Mesenchymal stem cell (in vitro differentiated cells and primary cell): ENCODE results near the gene SPATS2.

Experiments
- DNase-seq: peaks from one replicate; pipeline ENCODE4 v3.0.0-alpha.2; 2013
- H2AFZ ChIP-seq: one replicate; pipeline ENCODE4 v1.6.1; 2013; ENCODE audit warnings: low read depth, mild to moderate bottlenecking, control low read depth, inconsistent platforms, low read length, moderate library complexity
- H2AK5ac ChIP-seq: 2 replicates; pipeline ENCODE4 v1.6.1; 2013; ENCODE audit warnings: low read length, moderate library complexity, mild to moderate bottlenecking, inconsistent platforms; ENCODE audit not compliant: severe bottlenecking
- H2BK120ac ChIP-seq: one replicate; pipeline ENCODE4 v1.6.1; 2013; ENCODE audit warnings: low read depth, mild to moderate bottlenecking, inconsistent platforms, low read length, moderate library complexity
- H2BK12ac ChIP-seq, 2 experiments: one replicate each; pipeline ENCODE4 v1.6.1; 2013; ENCODE audit warnings: inconsistent platforms in 2 of 2, low read length in 2 of 2, mild to moderate bottlenecking in 2 of 2, moderate library complexity in 2 of 2, control low read depth in 1 of 2
- H2BK15ac ChIP-seq: one replicate; pipeline ENCODE4 v1.6.1; 2013; ENCODE audit warnings: mild to moderate bottlenecking, low read depth, inconsistent platforms; ENCODE audit not compliant: poor library complexity, severe bottlenecking
- H2BK5ac ChIP-seq: 2 replicates; pipeline ENCODE4 v1.6.1; 2013; ENCODE audit warnings: low read depth, mild to moderate bottlenecking, low read length, control low read depth, inconsistent platforms; ENCODE audit not compliant: poor library complexity, severe bottlenecking
- H3K14ac ChIP-seq, 2 experiments: one replicate each; pipeline ENCODE4 v1.6.1; 2013; ENCODE audit warnings: inconsistent platforms in 2 of 2, low read length in 2 of 2, control low read depth in 1 of 2, mild to moderate bottlenecking in 1 of 2, moderate library complexity in 1 of 2
- H3K18ac ChIP-seq, 2 experiments: one replicate each; pipeline ENCODE4 v1.6.1; 2013; ENCODE audit warnings: inconsistent platforms in 2 of 2, low read length in 2 of 2, control low read depth in 1 of 2, low read depth in 1 of 2, mild to moderate bottlenecking in 1 of 2
- H3K23ac ChIP-seq, 2 experiments: one replicate each; pipeline ENCODE4 v1.6.1; 2013; ENCODE audit warnings: inconsistent platforms in 2 of 2, low read length in 2 of 2, mild to moderate bottlenecking in 2 of 2, moderate library complexity in 2 of 2, control low read depth in 1 of 2
- H3K27ac ChIP-seq: 2 replicates; pipeline ENCODE4 v1.5.1; 2013; ENCODE audit warnings: mild to moderate bottlenecking, moderate library complexity, low read length, control low read depth, inconsistent platforms; ENCODE audit not compliant: poor library complexity, severe bottlenecking
- H3K27me3 ChIP-seq, 2 experiments: 2 replicates each; pipeline versions ENCODE4 v1.6.1 to v1.7.0; 2013; ENCODE audit warnings: low read length in 2 of 2, mild to moderate bottlenecking in 2 of 2, moderate library complexity in 2 of 2, control low read depth in 1 of 2, inconsistent platforms in 1 of 2; ENCODE audit not compliant: control insufficient read depth in 1 of 2, insufficient read depth in 1 of 2
- H3K36me3 ChIP-seq, 2 experiments: 2 replicates each; pipeline versions ENCODE4 v1.6.1 to v1.7.0; 2013; ENCODE audit warnings: low read length in 2 of 2, control low read depth in 1 of 2, inconsistent platforms in 1 of 2, low read depth in 1 of 2, mild to moderate bottlenecking in 1 of 2; ENCODE audit not compliant: insufficient read depth in 2 of 2, control insufficient read depth in 1 of 2
- H3K4ac ChIP-seq, 2 experiments: one replicate each; pipeline ENCODE4 v1.6.1; 2013; ENCODE audit warnings: inconsistent platforms in 2 of 2, low read length in 2 of 2, mild to moderate bottlenecking in 2 of 2, moderate library complexity in 2 of 2, control low read depth in 1 of 2, low read depth in 1 of 2
- H3K4me1 ChIP-seq: 2 replicates; pipeline ENCODE4 v1.6.1; 2013; ENCODE audit warnings: low read depth, low read length, control low read depth; ENCODE audit not compliant: control insufficient read depth, insufficient read depth
- H3K4me2 ChIP-seq: 2 replicates; pipeline ENCODE4 v1.6.1; 2013; ENCODE audit warnings: low read length, mild to moderate bottlenecking, inconsistent platforms; ENCODE audit not compliant: poor library complexity, severe bottlenecking
- H3K4me3 ChIP-seq, 2 experiments: 2 replicates each; pipeline versions ENCODE4 v1.5.1 to v1.7.0; 2013; ENCODE audit warnings: low read length in 2 of 2, mild to moderate bottlenecking in 2 of 2, control low read depth in 1 of 2, low read depth in 1 of 2; ENCODE audit not compliant: insufficient read depth in 1 of 2
- H3K79me1 ChIP-seq: replicated peaks from 2 replicates; pipeline ENCODE4 v1.6.1; 2013; ENCODE audit warnings: mild to moderate bottlenecking, control low read depth, low read length, inconsistent platforms; ENCODE audit not compliant: poor library complexity, severe bottlenecking
- H3K9ac ChIP-seq: 2 replicates; pipeline ENCODE4 v1.7.0; 2013; ENCODE audit warnings: mild to moderate bottlenecking, low read length, moderate library complexity
- H3K9me3 ChIP-seq: 2 replicates; pipeline ENCODE4 v1.7.0; 2013; ENCODE audit warnings: mild to moderate bottlenecking, low read length; ENCODE audit not compliant: control insufficient read depth
- H4K8ac ChIP-seq: one replicate; pipeline ENCODE4 v1.6.1; 2013; ENCODE audit warnings: inconsistent platforms, mild to moderate bottlenecking, low read length, moderate library complexity
- H4K91ac ChIP-seq: one replicate; pipeline ENCODE4 v1.6.1; 2013; ENCODE audit warnings: mild to moderate bottlenecking, low read length, inconsistent platforms
- WGBS: methylation state at CpG from one replicate; pipeline ENCODE4 v1.1.7; 2013; ENCODE audit warnings: mixed read lengths; 5-methylcytosine and 5-hydroxymethylcytosine counted together

SPATS2 gene

DNA sequence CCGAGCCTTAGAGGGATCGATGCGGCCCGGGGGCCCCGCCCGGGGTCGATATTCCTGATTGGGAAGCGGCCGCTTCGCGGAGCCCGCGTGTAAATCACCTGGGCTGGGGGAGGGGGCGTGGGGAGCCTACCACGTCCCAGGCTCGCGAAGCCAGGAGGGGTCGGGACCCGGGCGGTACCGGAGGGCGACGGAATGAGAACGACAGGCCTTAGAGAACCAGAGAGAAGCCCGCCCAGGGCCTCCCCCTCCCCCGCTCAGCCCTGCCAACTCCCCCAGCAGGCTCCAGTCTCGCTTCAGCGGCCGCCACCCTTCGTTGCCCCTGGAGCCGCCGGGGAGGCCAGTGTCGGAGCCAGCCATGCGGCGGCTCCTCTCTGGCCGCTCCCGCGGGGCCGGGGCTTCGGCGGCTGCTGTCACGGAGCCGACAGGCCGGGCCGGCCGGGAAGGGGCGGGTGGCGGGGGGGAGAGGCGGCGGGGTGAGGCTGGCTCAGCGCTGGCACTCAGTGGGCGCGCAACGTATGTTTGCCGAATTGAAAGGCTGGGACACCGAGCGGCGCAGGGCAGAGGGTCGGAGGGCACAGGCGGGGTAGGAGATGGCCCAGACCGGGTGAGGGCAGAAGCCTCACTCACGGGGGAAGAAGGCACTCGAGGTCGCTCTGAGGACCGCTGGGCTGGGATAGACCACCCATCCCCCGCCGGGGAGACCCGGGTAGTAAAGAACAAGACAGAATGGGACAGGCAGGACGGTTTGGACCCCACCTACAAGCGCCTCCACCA, 22.0 kb upstream of the SPATS2 start:
- H3K4me2 ChIP-seq = peak overlapping the region; percentile 94
- no peaks in the 10 kb centered on the region for H3K79me1 ChIP-seq
- no peak overlapping the region for H3K27ac ChIP-seq
- H2BK12ac ChIP-seq = no peak overlapping the region
- H2BK120ac ChIP-seq = no peak overlapping the region
- peak overlapping the region; percentile 15 for H2BK15ac ChIP-seq
- H2AK5ac ChIP-seq = no peak overlapping the region
- peak overlapping the region in 1 of 2 experiments; percentile 88 for H3K23ac ChIP-seq
- H3K4ac ChIP-seq = no peak overlapping the region
- peak overlapping the region; percentile 45 to 68 for H3K4me3 ChIP-seq
- H3K27me3 ChIP-seq = peaks cover 75 to 92% of the 10 kb centered on the region in 2 experiments
- H2BK5ac ChIP-seq = no peak overlapping the region
- peaks cover 0 to 6% of the 10 kb centered on the region in 2 experiments for H3K36me3 ChIP-seq
- no peak overlapping the region for H3K14ac ChIP-seq
- no peak overlapping the region for H4K91ac ChIP-seq
- DNase-seq = no peak
- peak overlapping the region in 1 of 2 experiments; percentile 70 for H3K18ac ChIP-seq
- peak overlapping the region; percentile 29 for H3K9ac ChIP-seq
- WGBS = 4% methylated on average over 32 of the region's 70 CpGs
- peaks cover 59% of the 10 kb centered on the region for H3K4me1 ChIP-seq
- H4K8ac ChIP-seq = no peak overlapping the region
- no peak overlapping the region for H2AFZ ChIP-seq
- no peaks in the 10 kb centered on the region for H3K9me3 ChIP-seq

DNA sequence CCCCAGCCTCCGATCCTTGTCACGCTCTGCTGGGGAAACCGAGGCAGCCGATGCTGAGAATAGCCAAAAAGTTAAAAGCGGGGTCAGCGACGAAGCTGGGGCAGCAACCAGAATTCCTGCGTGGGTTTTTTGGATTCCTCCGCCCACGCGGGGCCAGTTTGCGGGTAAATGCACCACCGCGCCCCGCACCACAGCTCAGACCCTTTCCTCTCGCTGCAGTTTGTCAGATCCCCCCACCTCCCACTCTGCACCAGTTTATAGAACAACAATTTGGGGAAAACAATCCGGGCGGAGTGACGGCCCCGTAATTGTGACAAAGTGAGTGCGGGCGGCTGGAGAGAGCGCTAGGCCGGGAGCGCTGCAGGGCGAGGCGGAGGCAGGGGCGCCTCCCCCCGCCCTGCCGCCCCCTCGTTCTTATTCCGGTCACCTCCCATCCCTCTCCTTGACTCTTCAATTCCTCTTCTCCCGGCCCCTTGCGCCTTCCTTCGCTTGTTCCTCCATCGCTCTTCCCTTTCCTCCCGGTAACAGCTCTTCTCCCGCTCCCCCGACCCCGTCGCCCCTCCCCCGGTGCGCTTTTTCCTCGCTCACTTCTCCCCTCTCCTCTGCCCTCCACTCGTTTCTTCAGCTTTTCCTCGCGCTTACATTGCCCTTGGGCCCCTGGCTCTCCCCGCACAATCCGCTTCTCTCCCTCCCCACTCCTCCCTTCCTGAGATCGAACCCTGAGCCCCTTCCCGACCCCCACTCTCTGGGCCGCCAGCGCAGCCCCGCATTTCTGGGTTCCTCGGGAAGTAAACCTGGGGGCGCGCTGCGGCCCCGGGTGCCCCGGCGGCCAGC, 21.2 kb upstream of the SPATS2 start:
- Histone ChIP-seq H2BK12ac (peak overlapping the region in 1 of 2 experiments; percentile 29), H3K23ac (no peak overlapping the region), H3K4ac (no peak overlapping the region), H3K9ac (peak overlapping the region; percentile 29), H2BK5ac (peak overlapping the region; percentile 4), H3K4me3 (peak overlapping the region; percentile 45 to 68), H2BK120ac (no peak overlapping the region), H3K27me3 (peaks cover 67 to 88% of the 10 kb centered on the region in 2 experiments), H2BK15ac (no peak overlapping the region), H2AK5ac (no peak overlapping the region), H3K79me1 (no peaks in the 10 kb centered on the region), H3K27ac (no peak overlapping the region), H3K36me3 (peaks cover 0 to 6% of the 10 kb centered on the region in 2 experiments), H3K4me1 (peaks cover 59% of the 10 kb centered on the region), H3K4me2 (peak overlapping the region; percentile 90), H3K14ac (no peak overlapping the region), H2AFZ (no peak overlapping the region), H3K9me3 (no peaks in the 10 kb centered on the region), H3K18ac (no peak overlapping the region), H4K91ac (no peak overlapping the region), H4K8ac (no peak overlapping the region)
- WGBS = 1% methylated on average over 58 of the region's 61 CpGs
- DNase-seq = no peak

DNA sequence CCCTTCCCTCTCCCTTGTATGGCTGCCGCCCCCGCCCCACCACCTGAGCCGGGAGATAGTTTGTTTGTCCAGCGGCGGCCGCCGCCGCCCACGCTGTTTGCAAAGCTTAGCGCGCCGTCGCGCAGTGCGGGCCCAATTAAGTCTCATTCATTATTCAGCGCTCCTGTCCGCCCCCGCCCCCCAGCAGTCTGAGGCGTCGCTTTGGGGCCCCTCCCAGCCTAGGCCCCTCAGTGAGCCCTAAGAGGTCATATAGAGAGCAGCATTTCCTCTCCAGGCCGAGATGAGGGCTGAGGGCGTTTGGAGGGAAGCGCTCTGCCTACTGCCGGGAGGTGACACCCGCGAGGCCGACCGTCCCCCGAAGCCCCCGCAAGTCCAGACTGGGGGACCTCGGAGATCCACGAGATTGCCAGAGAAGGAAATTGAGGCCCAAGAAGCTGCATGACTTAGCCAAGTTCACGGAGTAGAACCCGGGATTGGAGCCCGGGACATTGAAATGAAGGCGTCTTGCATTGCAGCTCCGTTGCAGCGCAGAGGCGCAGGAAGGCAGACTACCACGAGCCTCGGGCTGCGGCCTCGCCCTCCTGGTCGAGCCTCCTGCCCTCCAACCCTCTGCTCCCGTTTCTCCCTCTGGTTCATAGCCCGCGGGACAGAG, 20.5 kb upstream of the SPATS2 start, which contains the start of gene DNAJC22:
DNAJC22 (plus strand) TSS at position 230 of the 652 bp plus-strand sequence. CDS start 1,985 bp downstream, outside the sequence.
- Histone ChIP-seq H3K14ac (no peak within 1 kb of the TSS), H2AFZ (no peak within 1 kb of the TSS), H3K4me1 (peaks cover 53% of the 10 kb centered on the region), H2AK5ac (no peak within 1 kb of the TSS), H3K27me3 (peaks cover 59 to 85% of the 10 kb centered on the region in 2 experiments), H2BK15ac (no peak within 1 kb of the TSS), H2BK5ac (peak within 1 kb of the TSS; percentile 4), H3K9me3 (no peaks in the 10 kb centered on the region), H3K4ac (no peak within 1 kb of the TSS), H3K4me2 (peak within 1 kb of the TSS; percentile 90), H2BK12ac (peak within 1 kb of the TSS in 1 of 2 experiments; percentile 29), H3K36me3 (peaks cover 0 to 6% of the 10 kb centered on the region in 2 experiments), H3K4me3 (peak within 1 kb of the TSS; percentile 2 to 68), H3K18ac (no peak within 1 kb of the TSS), H4K8ac (no peak within 1 kb of the TSS), H3K79me1 (no peaks in the 10 kb centered on the region), H2BK120ac (no peak within 1 kb of the TSS), H4K91ac (no peak within 1 kb of the TSS), H3K27ac (no peak within 1 kb of the TSS), H3K23ac (no peak within 1 kb of the TSS), H3K9ac (peak within 1 kb of the TSS; percentile 29)
- 2% methylated on average over 47 of the region's 47 CpGs for WGBS
- no peak for DNase-seq
